ENCODE results near the gene KIAA0825. TPM values are rescaled to one million over a fixed set of nuclear protein-coding genes. Genes with fewer than 3 reads are reported as not detected.

Gene KIAA0825
- total and polyA plus RNA-seq, 7 donors, result 0.46 to 4.6 (median 3.3) TPM; not detected in 1

GRCh38 chr5:94274707-94275106, 343.7 kb downstream of the KIAA0825 start:
- Histone ChIP-seq H3K27me3 (no peaks in the 10 kb centered on the region), H3K4me1 (no peaks in the 10 kb centered on the region), H3K4me3 (no peak overlapping the region), H3K27ac (no peak overlapping the region), H3K36me3 (no peaks in the 10 kb centered on the region), H3K9me3 (peaks cover 0 to 3% (median 0%) of the 10 kb centered on the region in 4 donors)
- whole genome bisulfite sequencing, 2 donors, result 90 to 95% methylated on average over 4 of the region's 4 CpGs
- TF ChIP-seq POLR2A (IDR thresholded peaks at IDR 0.05), result no peak
- TF ChIP-seq CTCF (IDR thresholded peaks at IDR 0.05), result no peak
- no peak for TF ChIP-seq POLR2AphosphoS5 (IDR thresholded peaks at IDR 0.05)
- TF ChIP-seq EP300 (IDR thresholded peaks at IDR 0.05), result no peak
- no peak for DNase-seq
- intact Hi-C loops (cut with DNase I), result no loop called here

- no peak for TF ChIP-seq CTCF (IDR thresholded peaks at IDR 0.05)
- TF ChIP-seq POLR2AphosphoS5 (IDR thresholded peaks at IDR 0.05), result no peak
- no peak for TF ChIP-seq POLR2A (IDR thresholded peaks at IDR 0.05)
- TF ChIP-seq EP300 (IDR thresholded peaks at IDR 0.05), result no peak
- WGBS, 2 donors, result 66 to 81% methylated on average over 3 of the region's 3 CpGs
- Histone ChIP-seq H3K4me3 (no peak overlapping the region), H3K27me3 (no peaks in the 10 kb centered on the region), H3K9me3 (peaks cover 0 to 3% (median under 1%) of the 10 kb centered on the region in 4 donors), H3K27ac (no peak overlapping the region), H3K4me1 (no peaks in the 10 kb centered on the region), H3K36me3 (no peaks in the 10 kb centered on the region)
- no peak for DNase-seq
- intact Hi-C loops (cut with DNase I), result no loop called here
These were observed 350.2 kb downstream of the KIAA0825 start for GRCh38 chr5:94268226-94268625.

GRCh38 chr5:94267350-94267899, 351.0 kb downstream of the KIAA0825 start:
- no peaks in the 10 kb centered on the region for H3K36me3 ChIP-seq
- no peaks in the 10 kb centered on the region for H3K4me1 ChIP-seq
- DNase-seq, result no peak
- TF ChIP-seq POLR2A (IDR thresholded peaks at IDR 0.05) (no peak), POLR2AphosphoS5 (IDR thresholded peaks at IDR 0.05) (no peak), EP300 (IDR thresholded peaks at IDR 0.05) (no peak), CTCF (IDR thresholded peaks at IDR 0.05) (no peak)
- WGBS, 2 donors, result 80 to 90% methylated on average over 4 of the region's 4 CpGs
- intact Hi-C loops (cut with DNase I), result no loop called here
- no peak overlapping the region for H3K4me3 ChIP-seq
- H3K9me3 ChIP-seq, result peaks cover 0 to 3% (median 1%) of the 10 kb centered on the region in 4 donors
- H3K27me3 ChIP-seq, result no peaks in the 10 kb centered on the region
- no peak overlapping the region for H3K27ac ChIP-seq

GRCh38 chr5:94266170-94266569, 352.2 kb downstream of the KIAA0825 start:
- Histone ChIP-seq H3K4me1 (no peaks in the 10 kb centered on the region), H3K9me3 (peaks cover 0 to 3% (median 1%) of the 10 kb centered on the region in 4 donors), H3K27ac (no peak overlapping the region), H3K27me3 (no peaks in the 10 kb centered on the region), H3K4me3 (no peak overlapping the region), H3K36me3 (no peaks in the 10 kb centered on the region)
- TF ChIP-seq POLR2AphosphoS5 (IDR thresholded peaks at IDR 0.05), result no peak
- no peak for TF ChIP-seq EP300 (IDR thresholded peaks at IDR 0.05)
- TF ChIP-seq CTCF (IDR thresholded peaks at IDR 0.05), result no peak
- TF ChIP-seq POLR2A (IDR thresholded peaks at IDR 0.05), result no peak
- no peak for DNase-seq
- intact Hi-C loops (cut with DNase I), result no loop called here

GRCh38 chr5:94263068-94263467, 355.3 kb downstream of the KIAA0825 start:
- Histone ChIP-seq H3K27ac (no peak overlapping the region), H3K27me3 (no peaks in the 10 kb centered on the region), H3K36me3 (no peaks in the 10 kb centered on the region), H3K4me3 (no peak overlapping the region), H3K4me1 (no peaks in the 10 kb centered on the region), H3K9me3 (peaks cover 0 to 3% (median 0%) of the 10 kb centered on the region in 4 donors)
- WGBS, 2 donors, result 60 to 75% methylated on average over 1 of the region's 1 CpG
- TF ChIP-seq POLR2AphosphoS5 (IDR thresholded peaks at IDR 0.05) (no peak), POLR2A (IDR thresholded peaks at IDR 0.05) (no peak), EP300 (IDR thresholded peaks at IDR 0.05) (no peak), CTCF (IDR thresholded peaks at IDR 0.05) (no peak)
- DNase-seq, result no peak
- intact Hi-C loops (cut with DNase I), result no loop called here
